H1 (cell line): ENCODE results near the gene C1orf185. TPM values are rescaled to one million over a fixed set of nuclear protein-coding genes. Genes with fewer than 3 reads are reported as not detected.

Experiments
- CTCF ChIA-PET: fragments of 300-600 bp; sonication (Branson Sonifier 250); formaldehyde crosslinking; loops from one replicate; lab custom pipeline; 2021; ENCODE audit not compliant: partially characterized antibody; lab: Charles Lee
- POLR2A ChIA-PET: fragments of 300-600 bp; sonication (Branson Sonifier 250); formaldehyde crosslinking; loops from one replicate; lab custom pipeline; 2021; ENCODE audit warnings: inconsistent platforms; ENCODE audit not compliant: partially characterized antibody; lab: Charles Lee
- DNase-seq, 2 experiments: peaks; one replicate each; pipeline versions ENCODE4 v3.0.0 to v3.0.0-alpha.2; 2010 to 2022; ENCODE audit warnings: low spot score in 2 of 2, low read depth in 1 of 2, mixed read lengths in 1 of 2
- FAIRE-seq: peaks from 2 replicates; lab custom pipeline; 2011; peaks lifted over from hg19 to GRCh38; lab: Jason Lieb, UNC
- H2AFZ ChIP-seq: 2 replicates; pipeline ENCODE4 v1.8.1; 2012; ENCODE audit warnings: low read length, inconsistent platforms
- H2AK5ac ChIP-seq: 2 replicates; pipeline ENCODE4 v1.6.1; 2013; ENCODE audit warnings: low read depth, low read length
- H2BK120ac ChIP-seq: replicated peaks from 2 replicates; pipeline ENCODE3; 2013; ENCODE audit warnings: low read depth, low read length, inconsistent platforms
- H2BK12ac ChIP-seq: 2 replicates; pipeline ENCODE4 v1.6.1; 2013; ENCODE audit warnings: low read depth, low read length
- H2BK15ac ChIP-seq: 2 replicates; pipeline ENCODE4 v1.6.1; 2013; ENCODE audit warnings: low read length
- H2BK20ac ChIP-seq: 2 replicates; pipeline ENCODE4 v1.6.1; 2013; ENCODE audit warnings: low read length
- H2BK5ac ChIP-seq: 2 replicates; pipeline ENCODE4 v1.6.1; 2013; ENCODE audit warnings: low read depth, low read length
- H3K14ac ChIP-seq: 2 replicates; pipeline ENCODE4 v1.6.1; 2013; ENCODE audit warnings: inconsistent platforms; ENCODE audit not compliant: insufficient read length
- H3K18ac ChIP-seq: 2 replicates; pipeline ENCODE4 v1.6.1; 2013; ENCODE audit warnings: low read length; ENCODE audit errors: extremely low read depth
- H3K23ac ChIP-seq: 2 replicates; pipeline ENCODE4 v1.6.1; 2013; ENCODE audit warnings: inconsistent platforms; ENCODE audit not compliant: insufficient read length
- H3K23me2 ChIP-seq: 2 replicates; pipeline ENCODE4 v1.6.1; 2013; ENCODE audit warnings: low read depth, low read length
- H3K27ac ChIP-seq: 2 replicates; pipeline ENCODE4 v1.6.1; 2011; ENCODE audit warnings: low read depth, low read length, inconsistent platforms
- H3K27me3 ChIP-seq, 4 experiments: replicated peaks in 1 of 4; 1 replicate in 1 of 4; 2 replicates in 3 of 4; pipeline versions ENCODE4 v1.6.1 to v1.8.1; 2011 to 2013; ENCODE audit warnings: low read length in 3 of 4, mild to moderate bottlenecking in 3 of 4, inconsistent platforms in 2 of 4, mixed read lengths in 2 of 4, moderate library complexity in 1 of 4; ENCODE audit not compliant: control insufficient read depth in 3 of 4, insufficient read depth in 3 of 4; ENCODE audit errors: extremely low read depth in 1 of 4
- H3K36me3 ChIP-seq, 4 experiments: 2 replicates each; pipeline versions ENCODE4 v1.6.1 to v1.8.1; 2011 to 2013; ENCODE audit warnings: mild to moderate bottlenecking in 4 of 4, low read length in 3 of 4, moderate library complexity in 2 of 4, control low read depth in 1 of 4, inconsistent platforms in 1 of 4; ENCODE audit not compliant: insufficient read depth in 4 of 4, control insufficient read depth in 2 of 4
- H3K4ac ChIP-seq: replicated peaks from 2 replicates; pipeline ENCODE3; 2013; ENCODE audit warnings: low read length, low read depth, mixed read lengths, inconsistent platforms; ENCODE audit not compliant: insufficient read length
- H3K4me1 ChIP-seq, 4 experiments: replicated peaks in 1 of 4; 1 replicate in 1 of 4; 2 replicates in 3 of 4; pipeline versions ENCODE4 v1.6.1 to v1.8.1; 2011 to 2013; ENCODE audit warnings: low read length in 3 of 4, inconsistent platforms in 2 of 4, mixed read lengths in 1 of 4; ENCODE audit not compliant: insufficient read depth in 4 of 4, control insufficient read depth in 3 of 4
- H3K4me2 ChIP-seq, 2 experiments: 2 replicates each; pipeline versions ENCODE4 v1.6.1 to v1.8.1; 2011 to 2013; ENCODE audit warnings: low read depth in 2 of 2, low read length in 2 of 2, control low read depth in 1 of 2, inconsistent platforms in 1 of 2, mild to moderate bottlenecking in 1 of 2; ENCODE audit not compliant: insufficient read depth in 1 of 2
- H3K4me3 ChIP-seq, 4 experiments: fragments of 200-600, 300-600 bp in 1 of 4; sonication (generic), shearing (Covaris generic), sonication (Bioruptor Twin) in 1 of 4; 2 replicates each; pipeline versions ENCODE4 v1.5.1 to v1.8.1; 2011 to 2016; ENCODE audit warnings: low read length in 4 of 4, low read depth in 3 of 4, control low read depth in 2 of 4, inconsistent platforms in 2 of 4, mild to moderate bottlenecking in 2 of 4, mixed read lengths in 1 of 4, moderate library complexity in 1 of 4; ENCODE audit not compliant: insufficient read depth in 2 of 4; ENCODE audit errors: extremely low read depth in 1 of 4
- H3K56ac ChIP-seq: replicated peaks from 2 replicates; pipeline ENCODE3; 2013; ENCODE audit warnings: low read depth, mild to moderate bottlenecking, mixed read lengths, low read length, inconsistent platforms; ENCODE audit not compliant: insufficient read length
- H3K79me1 ChIP-seq: 2 replicates; pipeline ENCODE4 v1.6.1; 2013; ENCODE audit warnings: low read depth, low read length, control low read depth
- H3K79me2 ChIP-seq, 2 experiments: 2 replicates each; pipeline versions ENCODE4 v1.6.1 to v1.8.1; 2012 to 2013; ENCODE audit warnings: low read length in 2 of 2, mild to moderate bottlenecking in 2 of 2, inconsistent platforms in 1 of 2; ENCODE audit not compliant: insufficient read depth in 2 of 2, control insufficient read depth in 1 of 2
- H3K9ac ChIP-seq, 4 experiments: replicated peaks in 1 of 4; 1 replicate in 1 of 4; 2 replicates in 3 of 4; pipeline versions ENCODE4 v1.6.1 to v1.8.1; 2011 to 2013; ENCODE audit warnings: low read depth in 3 of 4, low read length in 3 of 4, control low read depth in 2 of 4, mild to moderate bottlenecking in 2 of 4, moderate library complexity in 2 of 4, inconsistent platforms in 1 of 4; ENCODE audit errors: extremely low read depth in 1 of 4
- H3K9me3 ChIP-seq, 2 experiments: 2 replicates each; pipeline versions ENCODE4 v1.6.1 to v1.8.1; 2012 to 2013; ENCODE audit warnings: mild to moderate bottlenecking in 2 of 2, moderate library complexity in 2 of 2, control low read depth in 1 of 2, inconsistent platforms in 1 of 2, low read depth in 1 of 2, low read length in 1 of 2, mixed read lengths in 1 of 2; ENCODE audit not compliant: insufficient read depth in 2 of 2
- H4K20me1 ChIP-seq, 2 experiments: replicated peaks in 1 of 2; 2 replicates each; pipeline versions ENCODE3 to v1.8.1; 2011 to 2013; ENCODE audit warnings: inconsistent platforms in 2 of 2, low read length in 2 of 2, mild to moderate bottlenecking in 1 of 2; ENCODE audit not compliant: insufficient read depth in 2 of 2, control insufficient read depth in 1 of 2
- H4K5ac ChIP-seq: 2 replicates; pipeline ENCODE4 v1.6.1; 2013; ENCODE audit warnings: low read length, low read depth, mixed read lengths, inconsistent platforms; ENCODE audit not compliant: insufficient read length
- H4K8ac ChIP-seq: 2 replicates; pipeline ENCODE4 v1.8.0; 2013; ENCODE audit warnings: mild to moderate bottlenecking, moderate library complexity, low read length, inconsistent platforms; ENCODE audit not compliant: insufficient read depth; ENCODE audit errors: extremely low read depth
- H4K91ac ChIP-seq: replicated peaks from 2 replicates; pipeline ENCODE3; 2013; ENCODE audit warnings: low read length, mixed read lengths, inconsistent platforms; ENCODE audit not compliant: insufficient read length
- YY1 ChIP-seq: IDR thresholded peaks from 2 replicates; pipeline ENCODE4 v1.6.1; 2011; ENCODE audit warnings: low read depth, mild to moderate bottlenecking, low read length
- WGBS, 2 experiments: shearing (Covaris generic) in 1 of 2; methylation state at CpG; one replicate each; pipeline versions ENCODE4 v1.1.6 to v1.1.7; 2013 to 2015; ENCODE audit warnings: low lambda C conversion rate in 2 of 2, mixed read lengths in 2 of 2, inconsistent platforms in 1 of 2, low coverage in 1 of 2, missing lambda C conversion rate in 1 of 2; ENCODE audit not compliant: insufficient replicate concordance in 2 of 2, insufficient coverage in 1 of 2, insufficient read length in 1 of 2; ENCODE audit errors: extremely low coverage in 1 of 2, missing lambda C conversion rate in 1 of 2; 5-methylcytosine and 5-hydroxymethylcytosine counted together
- polyA plus RNA-seq, 7 experiments: library from polyadenylated mRNA; depleted of rRNA in 3 of 7; stranded (reverse) in 5 of 7; unstranded in 2 of 7; fragments of >200 nt in 5 of 7; fragments of 200-250 nt in 2 of 7; gene quantifications; 1 replicate in 5 of 7; 2 replicates in 1 of 7; 4 replicates in 1 of 7; pipeline versions ENCODE4 v1.2.1 to v1.2.3, GENCODE V29; 2011 to 2013; ENCODE audit warnings: missing spikeins in 2 of 7, mixed read lengths in 2 of 7
- total RNA-seq: library from RNA; stranded (reverse); fragmentation: NEBNext Ultra II Directional; extraction: Animal tissue kit (Norgen Biotek cat#: 25700); gene quantifications from 2 replicates; pipeline ENCODE4 v1.2.1, GENCODE V29; 2021

Gene C1orf185
- total and polyA plus RNA-seq, 2 of the 8 experiments (the other 6 are each of a cell fraction or from before 2014, with no cell fraction given): not detected

- Histone ChIP-seq H3K14ac (no peak overlapping the region), H4K20me1 (no peaks in the 10 kb centered on the region), H4K5ac (no peak overlapping the region), H2AK5ac (no peak overlapping the region), H3K18ac (no peak overlapping the region), H3K9me3 (no peaks in the 10 kb centered on the region), H2BK5ac (no peak overlapping the region), H3K4me3 (no peak overlapping the region), H3K4me1 (no peaks in the 10 kb centered on the region), H2BK15ac (no peak overlapping the region), H4K8ac (no peak overlapping the region), H3K79me2 (no peaks in the 10 kb centered on the region), H3K56ac (no peak overlapping the region), H2BK20ac (no peak overlapping the region), H2BK12ac (no peak overlapping the region), H4K91ac (no peak overlapping the region), H3K9ac (no peak overlapping the region), H3K79me1 (no peaks in the 10 kb centered on the region), H3K36me3 (no peaks in the 10 kb centered on the region), H3K23me2 (no peaks in the 10 kb centered on the region; the same call in 1 of the 2 replicates), H2BK120ac (no peak overlapping the region), H3K4me2 (no peak overlapping the region), H3K23ac (no peak overlapping the region), H3K27ac (no peak overlapping the region), H3K4ac (no peak overlapping the region), H3K27me3 (no peaks in the 10 kb centered on the region), H2AFZ (no peak overlapping the region)
- 92% methylated on average over 2 of the region's 2 CpGs; no CpG with 5 or more reads in 1 of the 2 experiments for WGBS, 2 experiments
- ChIA-PET CTCF (interaction anchor here (2.1 kb wide), 1 partner anchor 70 kb away, joined by 7 read pairs; no protein-coding TSS in a partner anchor), POLR2A (no interaction called here)
- no peak for TF ChIP-seq YY1
- DNase-seq (no peak), FAIRE-seq (no peak)
Measured at GRCh38 chr1:51120629-51121028, 18.6 kb downstream of the C1orf185 start.
